ENCODE data around the gene MRTFA. TPM values are rescaled to one million over a fixed set of nuclear protein-coding genes. Genes with fewer than 3 reads are reported as not detected.
"Not testable (repeated sequence)": the region's sequence is repeated elsewhere in the genome, so short reads cannot be mapped to it uniquely, and the experiment has no call there.

The MRTFA gene
- total RNA-seq, 6 experiments from 2014 or later: 9.3 to 20.6 (median 16.3) TPM

GRCh38 chr22:40585310-40585751 lies 51.2 kb downstream of the MRTFA start:
- DNase-seq (no peak), ATAC-seq (no peak)
- no peak overlapping the region for H3K4me3 ChIP-seq
- H3K9me3 ChIP-seq: no peaks in the 10 kb centered on the region
- 64% methylated on average over 1 of the region's 1 CpG for WGBS (ENCODE audit: insufficient coverage, low coverage, low lambda C conversion rate, missing lambda C conversion rate)
- no peaks in the 10 kb centered on the region for H3K27me3 ChIP-seq
- TF ChIP-seq POLR2A (IDR thresholded peaks at IDR 0.05) (no peak), CTCF (IDR thresholded peaks at IDR 0.05) (no peak)
- intact Hi-C loops (cut with DNase I): no loop called here
- H3K36me3 ChIP-seq: no peaks in the 10 kb centered on the region
- no peak overlapping the region for H3K27ac ChIP-seq
- no peaks in the 10 kb centered on the region for H3K4me1 ChIP-seq

- 88% methylated on average over 5 of the region's 9 CpGs for WGBS (ENCODE audit: insufficient coverage, low coverage, low lambda C conversion rate, missing lambda C conversion rate)
- ATAC-seq: not testable (repeated sequence)
These were observed 51.8 kb downstream of the MRTFA start for GRCh38 chr22:40584766-40585165.

GRCh38 chr22:40583053-40583741 lies 53.3 kb downstream of the MRTFA start:
- TF ChIP-seq POLR2A (IDR thresholded peaks at IDR 0.05): no peak
- TF ChIP-seq CTCF (IDR thresholded peaks at IDR 0.05): no peak
- intact Hi-C loops (cut with DNase I): no loop called here
- Histone ChIP-seq H3K27me3 (no peaks in the 10 kb centered on the region), H3K27ac (no peak overlapping the region), H3K36me3 (no peaks in the 10 kb centered on the region), H3K4me3 (no peak overlapping the region), H3K9me3 (no peaks in the 10 kb centered on the region), H3K4me1 (no peaks in the 10 kb centered on the region)
- WGBS (ENCODE audit: insufficient coverage, low coverage, low lambda C conversion rate, missing lambda C conversion rate): 100% methylated on average over 1 of the region's 1 CpG
- no peak for DNase-seq
- no peak for ATAC-seq

More at GRCh38 chr22:40584766-40585165, 51.8 kb downstream of the MRTFA start:
- H3K27me3 ChIP-seq; H3K27ac ChIP-seq; H3K4me1 ChIP-seq; intact Hi-C loops (cut with DNase I); H3K36me3 ChIP-seq; DNase-seq; H3K4me3 ChIP-seq; H3K9me3 ChIP-seq: not testable (repeated sequence)

- intact Hi-C loops (cut with DNase I): no loop called here
- Histone ChIP-seq H3K9me3 (no peaks in the 10 kb centered on the region), H3K27me3 (no peaks in the 10 kb centered on the region), H3K36me3 (no peaks in the 10 kb centered on the region), H3K27ac (no peak overlapping the region), H3K4me1 (no peaks in the 10 kb centered on the region), H3K4me3 (no peak overlapping the region)
- 98% methylated on average over 2 of the region's 2 CpGs for WGBS (ENCODE audit: insufficient coverage, low coverage, low lambda C conversion rate, missing lambda C conversion rate)
- ATAC-seq: no peak
- TF ChIP-seq CTCF (IDR thresholded peaks at IDR 0.05) (no peak), POLR2A (IDR thresholded peaks at IDR 0.05) (no peak)
- no peak for DNase-seq
These were observed 54.5 kb downstream of the MRTFA start for GRCh38 chr22:40582063-40582462.

GRCh38 chr22:40580631-40581030 lies 55.9 kb downstream of the MRTFA start:
- Histone ChIP-seq H3K9me3 (no peaks in the 10 kb centered on the region), H3K4me1 (no peaks in the 10 kb centered on the region), H3K27me3 (no peaks in the 10 kb centered on the region), H3K27ac (no peak overlapping the region), H3K4me3 (no peak overlapping the region), H3K36me3 (no peaks in the 10 kb centered on the region)
- intact Hi-C loops (cut with DNase I): no loop called here
- ATAC-seq: no peak
- 100% methylated on average over 1 of the region's 1 CpG for WGBS (ENCODE audit: insufficient coverage, low coverage, low lambda C conversion rate, missing lambda C conversion rate)
- no peak for DNase-seq
- no peak for TF ChIP-seq CTCF (IDR thresholded peaks at IDR 0.05)
- no peak for TF ChIP-seq POLR2A (IDR thresholded peaks at IDR 0.05)

Measured in right lobe of liver (tissue), 6 donors.